HK-2 (cell line): ENCODE results near the gene TNFSF15.

Source experiments
- DNase-seq: peaks from one replicate; pipeline ENCODE4 v3.0.0-alpha.2; 2018; ENCODE audit not compliant: unreplicated experiment

Gene TNFSF15

GRCh38 chr9:114789006-114789405 is 16.8 kb downstream of the TNFSF15 start:
- DNase-seq = no peak

- DNase-seq = no peak
These were observed 17.9 kb downstream of the TNFSF15 start for GRCh38 chr9:114787781-114788498.

GRCh38 chr9:114787214-114787613 is 18.6 kb downstream of the TNFSF15 start:
- no peak for DNase-seq

DNA sequence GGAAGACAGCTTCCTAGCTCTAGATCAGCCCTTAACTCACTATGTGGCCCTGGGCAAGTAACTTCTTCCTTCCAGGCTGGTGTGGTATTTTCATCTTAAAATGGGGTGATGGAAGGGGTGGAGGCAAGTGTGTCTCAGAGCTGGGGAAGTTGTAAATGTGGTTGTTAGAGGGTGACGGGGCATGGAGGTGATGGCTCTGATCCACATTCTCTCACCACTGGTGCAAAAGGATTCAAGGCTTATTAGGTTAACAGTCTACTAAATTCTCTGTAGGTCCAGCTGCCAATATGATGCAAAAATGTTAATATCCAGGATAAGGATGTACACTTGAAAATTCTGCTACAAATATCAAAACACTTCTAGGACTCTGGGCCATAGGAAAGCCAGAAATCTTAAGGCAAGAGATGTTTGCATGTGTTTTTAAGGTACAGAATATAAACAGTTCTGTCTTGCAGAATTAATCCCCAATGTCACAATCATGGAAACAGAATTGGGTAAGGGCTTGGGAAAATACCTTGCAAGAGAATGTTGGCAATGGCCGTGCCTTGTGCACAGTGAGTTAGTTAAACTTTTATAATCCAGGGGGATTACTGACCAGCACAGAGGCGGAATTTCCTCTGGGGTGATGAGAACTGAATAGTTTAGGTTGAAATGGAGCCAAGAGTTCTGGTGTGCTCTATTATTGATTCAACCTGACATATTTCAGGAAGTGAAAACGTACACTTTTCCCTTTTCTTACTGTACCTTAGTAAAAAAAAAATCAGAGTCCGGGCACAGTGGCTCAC is 19.8 kb downstream of the TNFSF15 start:
- DNase-seq = no peak

DNA sequence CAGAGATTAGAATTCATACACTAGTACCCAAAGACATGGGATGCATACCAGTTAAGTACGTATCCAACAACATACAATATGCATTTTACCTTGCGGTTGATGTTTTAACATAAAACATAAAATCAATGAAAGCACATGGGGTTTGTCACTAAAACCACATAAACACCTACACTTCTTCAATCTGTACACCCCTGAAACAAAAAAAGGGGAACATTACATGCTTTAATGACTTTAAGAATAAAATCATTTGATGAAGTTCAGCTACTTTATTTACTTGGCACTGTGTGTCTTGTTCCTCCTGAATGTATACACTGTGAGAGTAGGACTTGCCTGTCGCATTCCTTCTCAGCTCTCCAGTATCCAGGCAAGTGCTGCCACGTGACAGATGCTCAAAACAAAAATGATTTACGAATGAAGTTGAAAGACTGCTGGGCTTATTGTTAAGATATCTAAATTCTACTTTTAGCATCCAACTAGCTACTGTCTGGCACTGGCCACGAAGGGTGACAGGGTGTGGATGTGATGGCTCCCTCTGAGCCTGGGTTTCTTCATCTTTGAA is 21.0 kb downstream of the TNFSF15 start:
- DNase-seq = no peak

GRCh38 chr9:114782586-114782985 is 23.3 kb downstream of the TNFSF15 start:
- no peak for DNase-seq

DNA sequence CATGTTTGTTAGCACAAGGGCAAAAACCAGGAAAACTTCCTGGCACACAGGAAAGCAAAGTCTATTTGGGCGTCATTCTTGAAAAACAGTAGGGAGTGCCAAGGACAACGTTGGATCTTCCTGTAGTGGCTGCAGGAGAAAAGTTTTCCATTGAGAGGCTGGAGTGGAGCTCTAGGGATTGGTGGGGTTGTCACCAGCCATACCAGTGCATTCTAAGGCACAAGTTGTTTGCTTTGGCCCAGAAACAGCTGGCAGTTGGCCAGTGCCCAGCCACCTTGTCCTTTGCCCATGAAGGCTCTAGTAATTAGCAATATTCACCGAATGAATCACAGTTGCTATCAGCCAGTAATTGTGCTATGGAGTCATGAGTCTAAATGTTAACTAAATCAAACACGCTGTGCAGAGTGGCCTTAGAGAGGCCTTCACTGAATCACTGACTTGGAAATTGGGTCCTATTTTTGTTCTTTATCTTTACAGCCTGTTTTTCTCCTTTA is 26.4 kb downstream of the TNFSF15 start:
- peak; percentile 63 for DNase-seq

GRCh38 chr9:114777821-114778609 is 27.8 kb downstream of the TNFSF15 start:
- no peak for DNase-seq

GRCh38 chr9:114776683-114777399 is 29.0 kb downstream of the TNFSF15 start:
- DNase-seq = no peak

DNA sequence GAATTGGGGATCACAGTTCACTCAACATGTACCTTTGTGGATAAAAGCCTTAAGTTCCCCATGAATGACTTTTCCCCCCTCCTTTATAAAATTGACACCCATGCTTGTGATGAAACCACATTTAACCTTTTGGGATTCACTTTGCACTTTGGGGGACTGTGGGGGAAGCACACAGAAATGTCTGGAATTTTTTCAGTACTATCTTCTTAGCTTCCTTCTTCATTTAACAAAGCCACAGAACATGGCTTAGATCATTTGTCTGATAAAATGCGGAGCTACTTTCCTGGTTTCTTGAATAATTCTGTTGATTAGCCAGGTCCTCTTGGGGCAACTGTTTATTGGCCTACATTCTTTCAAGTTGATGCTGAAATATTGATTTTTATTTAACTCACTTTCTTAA is 29.9 kb downstream of the TNFSF15 start:
- no peak for DNase-seq

GRCh38 chr9:114775121-114775520 is 30.7 kb downstream of the TNFSF15 start:
- DNase-seq = no peak

GRCh38 chr9:114774524-114774923 is 31.3 kb downstream of the TNFSF15 start:
- DNase-seq = no peak

- DNase-seq = no peak
These were observed 34.0 kb downstream of the TNFSF15 start for GRCh38 chr9:114771889-114772288.

GRCh38 chr9:114770991-114771390 is 34.8 kb downstream of the TNFSF15 start:
- no peak for DNase-seq

DNA sequence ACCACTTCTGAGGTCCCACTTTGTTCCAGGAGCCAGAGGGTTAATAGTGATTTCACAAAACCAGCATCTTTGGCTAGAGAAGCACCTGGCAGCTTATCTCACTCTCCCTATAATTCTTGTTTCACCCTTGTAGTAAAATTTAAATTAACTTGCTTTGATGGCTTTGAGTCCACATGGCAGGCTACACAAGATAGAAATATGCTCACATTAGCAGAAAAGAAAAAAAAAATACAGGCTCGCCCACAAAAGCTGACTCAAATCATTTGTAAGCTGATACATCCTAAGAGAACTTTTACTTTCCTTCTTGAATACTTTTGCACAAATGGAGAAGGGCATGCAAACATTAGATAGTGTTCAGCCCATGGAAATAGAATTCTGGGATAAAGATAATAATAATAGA is 36.2 kb downstream of the TNFSF15 start:
- no peak for DNase-seq

DNA sequence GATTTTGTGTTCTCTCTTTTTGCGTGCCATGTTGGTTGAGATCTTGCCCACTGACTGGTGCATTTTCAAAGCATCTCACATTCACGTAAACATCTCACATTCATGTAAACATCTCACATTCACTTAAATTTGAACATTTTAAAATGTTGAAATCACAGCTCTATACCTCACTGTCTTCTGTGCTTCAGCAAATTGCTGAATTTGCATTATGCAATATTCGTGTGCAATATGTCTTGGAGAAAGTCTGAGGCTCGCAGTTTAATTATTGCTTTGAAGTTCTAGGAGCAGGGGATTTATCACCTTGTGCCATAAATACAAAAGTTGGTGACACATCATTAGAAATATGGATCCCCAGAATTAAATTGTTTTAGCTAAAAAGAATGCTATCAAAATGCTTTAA is 42.6 kb downstream of the TNFSF15 start:
- DNase-seq = no peak

DNA sequence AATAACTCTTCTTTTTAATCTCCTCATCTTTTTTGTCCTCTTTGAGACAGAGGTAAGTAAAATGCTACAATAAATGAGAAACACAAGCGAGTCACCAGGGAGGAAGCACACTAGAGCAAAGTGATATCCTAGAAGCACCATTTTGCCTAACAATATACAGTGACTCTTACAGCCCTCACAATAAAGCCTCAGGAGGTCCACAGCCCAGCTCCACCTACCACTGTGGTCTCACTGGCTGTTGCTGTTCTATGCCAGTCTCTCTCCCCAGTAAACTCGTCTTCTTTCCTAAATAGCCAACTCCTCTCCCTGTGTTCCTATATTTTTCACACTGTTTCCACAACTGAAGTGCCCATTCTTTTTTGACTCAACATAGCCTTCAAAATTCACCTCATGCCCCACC is 44.3 kb downstream of the TNFSF15 start:
- no peak for DNase-seq

GRCh38 chr9:114759512-114760341 is 46.1 kb downstream of the TNFSF15 start:
- no peak for DNase-seq

DNA sequence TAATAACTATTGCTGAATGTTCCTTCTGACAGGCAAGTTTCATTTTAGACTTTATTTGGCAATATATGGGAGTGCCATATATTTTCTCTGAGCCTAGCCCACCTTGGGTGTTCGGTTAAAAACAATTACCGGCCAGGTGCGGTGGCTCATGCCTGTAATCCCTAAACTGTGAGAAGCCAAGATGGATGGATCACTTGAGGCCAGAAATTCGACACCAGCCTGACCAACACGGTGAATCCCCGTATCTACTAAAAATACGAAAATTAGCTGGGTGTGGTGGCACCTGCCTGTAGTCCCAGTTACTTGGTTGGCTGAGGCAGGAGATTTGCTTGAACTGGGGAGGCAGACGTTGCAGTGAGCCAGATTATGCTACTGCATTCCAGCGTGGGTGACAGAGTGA is 47.9 kb downstream of the TNFSF15 start:
- no peak for DNase-seq

- DNase-seq = no peak
These were observed 48.4 kb downstream of the TNFSF15 start for GRCh38 chr9:114757395-114757794.
